Keratinocyte (primary cell): ENCODE data around the gene ABLIM2. TPM values are rescaled to one million over a fixed set of nuclear protein-coding genes. Genes with fewer than 3 reads are reported as not detected.
"Not testable (repeated sequence)": the region's sequence is repeated elsewhere in the genome, so short reads cannot be mapped to it uniquely, and the experiment has no call there.

Experiments
- DNase-seq: peaks from one replicate; pipeline ENCODE4 v3.0.0-alpha.2; 2011; ENCODE audit warnings: low read depth, missing footprints, low spot score
- FAIRE-seq: peaks from 2 replicates; lab custom pipeline; 2011; peaks lifted over from hg19 to GRCh38; lab: Jason Lieb, UNC
- H2AFZ ChIP-seq: 2 replicates; pipeline ENCODE4 v1.6.0; 2012; ENCODE audit warnings: low read length, control low read depth, inconsistent platforms; ENCODE audit not compliant: control insufficient read depth
- H3K27ac ChIP-seq: 2 replicates; pipeline ENCODE4 v1.5.1; 2011; ENCODE audit warnings: low read length; ENCODE audit not compliant: control insufficient read depth, insufficient read depth
- H3K27me3 ChIP-seq: 3 replicates; pipeline ENCODE4 v1.6.0; 2011; ENCODE audit warnings: low read length; ENCODE audit not compliant: control insufficient read depth, insufficient read depth; ENCODE audit errors: extremely low read depth
- H3K36me3 ChIP-seq, 2 experiments: 2 replicates in 1 of 2; 3 replicates in 1 of 2; pipeline ENCODE4 v1.5.1; 2011; ENCODE audit warnings: low read length in 2 of 2, mild to moderate bottlenecking in 1 of 2; ENCODE audit not compliant: control insufficient read depth in 2 of 2, insufficient read depth in 2 of 2; ENCODE audit errors: extremely low read depth in 1 of 2
- H3K4me1 ChIP-seq: 3 replicates; pipeline ENCODE4 v1.5.1; 2011; ENCODE audit warnings: low read length; ENCODE audit not compliant: control insufficient read depth, insufficient read depth; ENCODE audit errors: extremely low read depth
- H3K4me2 ChIP-seq: 3 replicates; pipeline ENCODE4 v1.6.0; 2011; ENCODE audit warnings: low read depth, low read length; ENCODE audit not compliant: control insufficient read depth, insufficient read depth; ENCODE audit errors: extremely low read depth
- H3K4me3 ChIP-seq, 3 experiments: fragments of 200-600 bp in 1 of 3; sonication (generic) in 1 of 3; 2 replicates in 2 of 3; 3 replicates in 1 of 3; pipeline ENCODE4 v1.5.1; 2011 to 2016; ENCODE audit warnings: low read length in 3 of 3, mild to moderate bottlenecking in 3 of 3, control low read depth in 2 of 3, inconsistent platforms in 1 of 3, low read depth in 1 of 3, mixed read lengths in 1 of 3, mixed run types in 1 of 3, moderate library complexity in 1 of 3; ENCODE audit not compliant: control insufficient read depth in 2 of 3, insufficient read depth in 2 of 3; ENCODE audit errors: extremely low read depth in 1 of 3
- H3K79me2 ChIP-seq: 2 replicates; pipeline ENCODE4 v1.6.0; 2012; ENCODE audit warnings: low read length; ENCODE audit not compliant: control insufficient read depth, insufficient read depth
- H3K9ac ChIP-seq: 3 replicates; pipeline ENCODE4 v1.6.0; 2011; ENCODE audit warnings: low read length; ENCODE audit not compliant: control insufficient read depth, insufficient read depth; ENCODE audit errors: extremely low read depth
- H3K9me1 ChIP-seq: 3 replicates; pipeline ENCODE4 v1.6.0; 2011; ENCODE audit warnings: low read length; ENCODE audit not compliant: control insufficient read depth, insufficient read depth; ENCODE audit errors: extremely low read depth
- H3K9me3 ChIP-seq: 2 replicates; pipeline ENCODE4 v1.5.1; 2012; ENCODE audit warnings: low read depth, low read length; ENCODE audit not compliant: control insufficient read depth
- H4K20me1 ChIP-seq: 3 replicates; pipeline ENCODE4 v1.6.0; 2011; ENCODE audit warnings: low read length; ENCODE audit not compliant: control insufficient read depth, insufficient read depth; ENCODE audit errors: extremely low read depth
- CTCF ChIP-seq, 3 experiments: IDR thresholded peaks in 1 of 3; conservative IDR thresholded peaks in 1 of 3; optimal IDR thresholded peaks in 1 of 3; 2 replicates in 2 of 3; 3 replicates in 1 of 3; pipeline versions ENCODE3 to v1.5.1; 2011; ENCODE audit warnings: low read length in 3 of 3, mild to moderate bottlenecking in 3 of 3, moderate library complexity in 2 of 3, control low read depth in 1 of 3, inconsistent platforms in 1 of 3; ENCODE audit not compliant: insufficient read depth in 2 of 3; ENCODE audit errors: extremely low read depth in 1 of 3
- EZH2 ChIP-seq: IDR thresholded peaks from one replicate; pipeline ENCODE4 v1.6.1; 2012; ENCODE audit warnings: inconsistent platforms, mild to moderate bottlenecking, low read length, moderate library complexity
- dilution Hi-C: fragments of 300-500 bp; cut with MboI; formaldehyde crosslinking; loops from one replicate; pipeline ENCODE4 v1.7.0; 2020; ENCODE audit warnings: low sequenced_read_pairs; ENCODE audit not compliant: extremely low pct_ligation_motif_present
- polyA plus RNA-seq, 5 experiments: library from polyadenylated mRNA; depleted of rRNA in 3 of 5; stranded (reverse) in 3 of 5; stranded (forward) in 1 of 5; unstranded in 1 of 5; fragments of >200 nt; gene quantifications; 1 replicate in 1 of 5; 2 replicates in 3 of 5; 3 replicates in 1 of 5; pipeline versions ENCODE4 v1.2.1 to v1.2.3, GENCODE V29; 2011 to 2012; ENCODE audit warnings: missing spikeins in 2 of 5, low read depth in 1 of 5, low replicate concordance in 1 of 5

Gene ABLIM2
- polyA plus RNA-seq, 1 donor (not counting 4 experiments of a cell fraction or from before 2014, with no cell fraction given) = 0.94 TPM

- TF ChIP-seq CTCF (optimal IDR thresholded peaks at IDR 0.05 in 1 of 3, IDR thresholded peaks at IDR 0.05 in 1 of 3, conservative IDR thresholded peaks at IDR 0.05 in 1 of 3; ENCODE audit: extremely low read depth in 1 of 3, insufficient read depth in 2 of 3, low read length in 3 of 3) (no peak), EZH2 (no peak)
- H3K4me3 ChIP-seq = no peak overlapping the region
- no peaks in the 10 kb centered on the region for H3K27me3 ChIP-seq
- H3K9ac ChIP-seq = no peak overlapping the region
- no peak overlapping the region for H3K4me2 ChIP-seq
- H3K27ac ChIP-seq = no peak overlapping the region
- no peaks in the 10 kb centered on the region for H3K4me1 ChIP-seq
- no peaks in the 10 kb centered on the region for H3K9me3 ChIP-seq
- FAIRE-seq = no peak
- no peaks in the 10 kb centered on the region for H3K9me1 ChIP-seq
- DNase-seq = no peak
- H3K79me2 ChIP-seq = peaks cover 77% of the 10 kb centered on the region
- H3K36me3 ChIP-seq = no peaks in the 10 kb centered on the region
- no peaks in the 10 kb centered on the region for H4K20me1 ChIP-seq
- no peak overlapping the region for H2AFZ ChIP-seq
- dilution Hi-C loops = no loop called here
These were observed 236.1 kb downstream of the ABLIM2 start for GRCh38 chr4:7922466-7922865.

GRCh38 chr4:7918981-7919380, 239.6 kb downstream of the ABLIM2 start:
- Histone ChIP-seq H3K9me3 (no peaks in the 10 kb centered on the region), H3K4me3 (no peak overlapping the region), H3K36me3 (no peaks in the 10 kb centered on the region), H3K27me3 (no peaks in the 10 kb centered on the region), H2AFZ (no peak overlapping the region), H3K27ac (no peak overlapping the region), H3K79me2 (peaks cover 75% of the 10 kb centered on the region), H3K9me1 (no peaks in the 10 kb centered on the region), H4K20me1 (no peaks in the 10 kb centered on the region), H3K4me2 (no peak overlapping the region), H3K4me1 (no peaks in the 10 kb centered on the region), H3K9ac (no peak overlapping the region)
- dilution Hi-C loops = no loop called here
- no peak for TF ChIP-seq CTCF (optimal IDR thresholded peaks at IDR 0.05 in 1 of 3, IDR thresholded peaks at IDR 0.05 in 1 of 3, conservative IDR thresholded peaks at IDR 0.05 in 1 of 3; ENCODE audit: extremely low read depth in 1 of 3, insufficient read depth in 2 of 3, low read length in 3 of 3)
- no peak for TF ChIP-seq EZH2
- DNase-seq (no peak), FAIRE-seq (no peak)

GRCh38 chr4:7918187-7918586, 240.4 kb downstream of the ABLIM2 start:
- H3K9me1 ChIP-seq, H3K4me3 ChIP-seq, H3K36me3 ChIP-seq, DNase-seq, dilution Hi-C loops, H4K20me1 ChIP-seq, H3K9ac ChIP-seq, H3K27me3 ChIP-seq, H3K27ac ChIP-seq, H3K4me1 ChIP-seq, FAIRE-seq, H3K4me2 ChIP-seq, H2AFZ ChIP-seq, H3K9me3 ChIP-seq: not testable (repeated sequence)
- peaks cover 76% of the 10 kb centered on the region for H3K79me2 ChIP-seq
